Stromal cell of bone marrow (primary cell): ENCODE measurements around the gene OPA1.
A peak's percentile ranks its signal among the peaks of the same experiment; 100 is the strongest.

ENCODE experiments used
- DNase-seq: peaks from one replicate; pipeline ENCODE4 v3.0.0-alpha.2; 2012; ENCODE audit warnings: low read depth

The OPA1 gene

DNA sequence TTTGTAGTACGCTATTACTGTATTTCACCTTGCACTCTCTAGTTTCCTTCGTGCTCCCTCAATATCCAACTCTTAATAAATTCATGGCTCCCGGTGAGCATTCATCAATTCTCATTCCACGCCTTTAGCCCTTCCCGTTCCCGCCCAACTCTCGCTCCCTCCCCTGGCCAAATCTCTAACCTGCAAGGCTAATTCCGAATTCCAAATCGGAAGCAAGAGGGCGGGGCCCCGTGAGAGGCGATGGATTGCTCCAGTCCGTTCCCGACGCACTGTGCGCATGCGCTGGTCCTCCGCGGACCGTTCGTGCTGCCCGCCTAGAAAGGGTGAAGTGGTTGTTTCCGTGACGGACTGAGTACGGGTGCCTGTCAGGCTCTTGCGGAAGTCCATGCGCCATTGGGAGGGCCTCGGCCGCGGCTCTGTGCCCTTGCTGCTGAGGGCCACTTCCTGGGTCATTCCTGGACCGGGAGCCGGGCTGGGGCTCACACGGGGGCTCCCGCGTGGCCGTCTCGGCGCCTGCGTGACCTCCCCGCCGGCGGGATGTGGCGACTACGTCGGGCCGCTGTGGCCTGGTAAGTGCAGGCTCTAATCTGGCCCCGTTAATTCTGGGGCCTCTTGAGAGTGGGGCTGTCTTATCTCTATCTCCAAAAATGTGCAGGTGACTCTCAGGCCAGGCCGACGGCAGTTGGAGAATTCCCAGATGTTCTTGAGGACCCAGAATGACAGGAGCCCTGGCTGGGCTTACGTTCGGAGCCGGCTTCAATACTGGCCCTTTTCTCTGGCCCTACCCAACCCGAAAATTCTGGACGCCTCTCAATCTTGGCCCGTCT is at the start of gene OPA1:
Gene OPA1 (plus strand): TSS at position 368 of the 827 bp plus-strand sequence. CDS start 170 bp downstream, at position 538.
- DNase-seq: peak; percentile 98

- no peak for DNase-seq
These were observed 48.7 kb upstream of the OPA1 start for GRCh38 chr3:193544289-193544688.

GRCh38 chr3:193545304-193545703 is 47.7 kb upstream of the OPA1 start:
- DNase-seq: no peak

DNA sequence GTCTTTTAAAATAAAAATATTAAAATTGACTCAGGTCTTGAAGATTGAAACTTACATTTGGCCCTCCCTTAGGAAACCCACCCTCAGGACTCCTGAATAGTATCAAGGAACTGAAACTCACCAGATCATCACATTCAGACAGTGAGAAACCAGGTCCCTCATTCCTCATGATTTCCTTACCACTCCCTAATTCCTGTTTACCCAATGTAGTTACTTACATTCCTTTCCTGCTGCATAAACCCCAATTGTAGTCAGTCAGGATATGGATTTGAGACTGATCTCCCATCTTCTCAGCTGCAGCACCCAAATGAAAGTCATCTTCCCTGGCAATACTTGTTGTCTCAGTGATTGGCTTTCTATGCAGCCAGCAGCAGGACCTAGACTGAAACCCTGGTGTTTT is 46.9 kb upstream of the OPA1 start:
- DNase-seq: no peak

DNA sequence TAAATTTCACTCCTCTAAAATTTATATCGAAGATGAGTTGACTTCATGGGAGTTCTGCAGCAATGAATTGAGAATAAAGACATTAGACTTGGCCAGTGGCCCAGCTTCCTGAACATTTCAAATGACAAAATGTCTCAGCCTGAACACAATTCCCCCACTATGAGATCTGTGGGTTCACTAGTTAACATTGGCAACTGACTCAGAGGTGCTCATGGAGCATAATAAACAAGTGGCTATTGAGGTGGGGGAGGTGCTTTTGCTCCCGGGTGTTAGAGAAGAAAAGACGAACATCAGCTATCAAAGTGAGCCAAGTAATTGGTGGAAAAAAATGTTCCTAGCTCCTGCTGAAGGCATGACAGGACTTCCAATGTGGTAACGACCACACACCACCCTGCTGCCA is 44.6 kb upstream of the OPA1 start:
- no peak for DNase-seq

- DNase-seq: no peak
These were observed 40.1 kb upstream of the OPA1 start for GRCh38 chr3:193552923-193553322.

DNA sequence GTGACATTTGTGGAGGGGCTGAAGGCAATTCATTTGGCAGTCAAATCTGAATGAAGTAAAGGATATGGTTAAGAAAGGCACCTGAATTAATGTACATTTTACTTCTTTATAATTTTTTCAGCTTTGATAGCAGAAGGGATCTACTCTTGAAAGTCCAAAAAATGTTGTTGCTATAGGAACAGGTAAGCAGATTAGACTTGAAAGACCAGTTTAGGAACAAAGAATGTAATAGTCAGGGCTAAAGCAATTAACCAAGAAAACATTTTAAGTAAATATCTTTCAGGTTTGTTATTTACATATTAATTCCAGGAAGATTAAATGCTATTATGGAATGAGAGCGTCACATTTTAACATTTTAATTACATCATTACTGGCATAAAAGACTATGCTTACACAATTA is 39.4 kb upstream of the OPA1 start:
- DNase-seq: no peak

- no peak for DNase-seq
These were observed 38.2 kb upstream of the OPA1 start, which contains the start of gene ATP13A4 for GRCh38 chr3:193554811-193555210. TSS of gene ATP13A4 (minus strand) at chr3:193554895. CDS start at chr3:193554799, 96 bp downstream.

- no peak for DNase-seq
These were observed 36.2 kb upstream of the OPA1 start for GRCh38 chr3:193556841-193557240.

DNA sequence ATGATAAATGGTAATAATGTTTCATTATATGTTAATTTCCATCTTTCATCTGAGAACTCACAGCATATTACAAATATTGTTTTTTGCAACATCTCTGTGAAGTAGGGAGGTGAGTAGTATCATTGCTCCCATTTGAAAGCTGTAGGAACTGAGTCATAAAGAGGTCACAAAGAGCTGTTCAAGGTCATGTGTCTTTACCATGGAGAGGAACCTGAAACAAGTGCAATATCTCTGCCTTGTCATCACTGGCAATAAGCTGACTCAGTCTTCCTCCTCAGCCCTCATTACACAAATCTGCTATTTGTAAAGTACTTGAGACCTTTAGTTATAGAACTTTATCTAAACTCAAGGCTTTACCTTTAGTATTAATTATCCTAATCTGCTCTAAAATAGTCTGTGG is 33.9 kb upstream of the OPA1 start:
- DNase-seq: no peak

DNA sequence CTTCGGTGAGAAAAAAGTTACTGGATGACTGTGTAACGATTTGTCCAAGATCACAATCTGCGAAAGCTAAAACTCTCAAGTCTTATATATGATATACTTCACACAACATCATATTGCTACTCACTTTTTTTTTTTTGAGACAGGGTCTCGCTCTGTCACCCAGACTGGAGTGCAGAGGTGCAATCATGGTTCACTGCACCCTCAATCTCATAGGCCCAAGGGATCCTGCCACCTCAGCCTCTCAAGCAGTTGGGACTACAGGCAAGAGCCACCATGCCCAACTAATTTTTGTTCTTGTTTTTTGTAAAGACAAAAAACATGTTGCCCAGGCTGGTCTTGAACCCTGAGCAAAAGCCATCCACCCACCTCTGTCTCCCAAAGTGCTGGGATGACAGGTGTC is 32.9 kb upstream of the OPA1 start:
- no peak for DNase-seq

GRCh38 chr3:193560870-193561269 is 32.1 kb upstream of the OPA1 start:
- no peak for DNase-seq

GRCh38 chr3:193563426-193563825 is 29.6 kb upstream of the OPA1 start:
- no peak for DNase-seq

DNA sequence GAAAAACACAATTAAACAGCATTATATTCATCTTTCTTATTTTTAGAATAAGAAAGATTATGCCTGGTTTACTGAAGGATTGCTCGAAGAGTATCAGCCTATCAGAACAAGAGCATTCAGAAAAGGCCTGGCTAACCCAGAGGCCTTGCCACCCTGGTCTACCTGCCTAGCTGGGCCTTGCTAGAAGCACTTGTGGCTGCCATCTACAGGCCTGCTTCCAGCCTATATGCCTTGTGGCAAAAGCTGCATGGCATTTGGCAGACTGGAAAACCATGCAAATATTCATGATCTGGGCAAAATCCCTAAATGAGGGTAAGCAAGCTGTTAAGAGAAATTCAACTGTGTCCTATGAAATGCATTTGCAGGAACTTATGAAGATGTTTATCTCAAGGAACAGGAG is 29.0 kb upstream of the OPA1 start:
- no peak for DNase-seq

DNA sequence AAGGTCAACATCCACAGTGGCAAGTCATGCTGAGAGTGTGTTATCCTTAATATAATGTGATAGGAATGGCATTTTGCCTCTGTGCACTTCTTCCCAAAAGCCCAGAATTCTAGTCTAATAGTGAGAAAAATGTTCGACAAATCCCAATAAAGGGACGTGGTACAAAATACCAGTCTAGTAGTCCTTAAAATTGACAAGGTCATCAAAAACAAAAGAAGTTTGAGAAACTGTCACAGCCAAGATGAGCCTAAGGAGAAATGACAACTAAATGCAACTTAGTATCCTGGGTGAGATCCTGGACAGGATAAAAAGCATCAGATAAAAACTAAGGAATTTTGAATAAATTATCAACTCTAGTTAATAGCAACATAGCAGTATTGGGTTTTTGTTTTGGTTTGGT is 23.9 kb upstream of the OPA1 start:
- no peak for DNase-seq

GRCh38 chr3:193572426-193572908 is 20.5 kb upstream of the OPA1 start:
- peak; percentile 42 for DNase-seq

DNA sequence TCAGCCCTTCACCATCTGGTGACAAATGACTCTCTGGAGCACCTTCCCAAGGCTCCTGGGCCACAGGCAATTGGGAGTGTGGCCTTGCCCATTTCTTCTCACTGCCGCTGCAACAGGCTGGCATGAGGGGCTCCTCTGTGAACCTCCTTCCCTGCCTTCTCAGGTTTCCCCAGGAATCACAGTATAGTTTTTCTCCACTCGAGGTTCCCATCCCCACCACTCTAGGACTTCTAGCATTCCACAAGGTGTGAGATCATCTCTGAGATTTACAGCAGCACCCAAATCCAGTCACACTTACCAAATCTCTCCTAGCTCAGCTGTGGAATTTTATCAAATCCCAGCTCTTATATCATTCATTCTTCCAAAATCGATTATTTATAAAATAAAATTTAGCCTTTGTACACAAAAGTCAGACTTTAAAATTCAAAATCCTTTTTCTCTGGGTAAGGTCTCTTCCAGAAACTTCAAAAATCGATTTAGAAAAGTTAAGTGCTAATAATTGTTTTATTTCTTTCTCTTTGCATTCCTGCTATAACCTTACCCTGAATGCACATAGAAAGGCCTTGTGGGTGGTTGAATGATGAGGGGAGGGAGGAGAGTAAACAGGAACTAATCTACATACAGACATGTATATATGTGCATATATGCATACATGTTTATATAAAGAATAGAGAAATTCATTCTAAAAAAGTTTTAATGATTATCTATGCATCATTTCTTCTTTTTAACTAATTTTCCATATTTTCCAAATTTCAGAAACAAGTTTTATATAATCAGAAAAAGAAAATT is 19.4 kb upstream of the OPA1 start:
- no peak for DNase-seq

DNA sequence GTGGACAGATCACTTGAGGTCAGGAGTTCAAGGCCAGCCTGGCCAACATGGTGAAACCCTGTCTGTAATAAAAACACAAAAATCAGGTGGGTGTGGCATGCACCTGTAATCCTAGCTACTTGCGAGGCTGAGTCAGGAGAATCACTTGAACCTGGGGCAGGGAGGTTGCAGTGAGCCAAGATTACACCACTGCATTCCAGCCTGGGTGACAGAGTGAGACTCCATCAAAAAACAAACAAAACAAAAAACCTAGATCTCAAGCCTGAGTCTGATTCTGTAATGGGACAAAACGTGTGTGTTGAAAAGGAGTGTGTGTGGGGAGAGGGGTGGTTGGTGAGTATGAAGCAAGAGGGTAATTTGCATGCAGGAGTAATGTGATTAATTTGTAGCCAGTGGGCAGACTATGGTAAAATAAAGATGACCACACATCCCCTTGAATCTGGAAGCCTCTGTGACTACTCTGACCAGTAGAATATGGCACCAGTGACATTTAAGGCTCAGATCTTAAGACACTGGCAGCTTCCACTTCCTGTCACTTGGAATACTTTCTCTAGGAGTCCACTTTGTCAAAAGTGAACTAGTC is 18.4 kb upstream of the OPA1 start:
- no peak for DNase-seq

DNA sequence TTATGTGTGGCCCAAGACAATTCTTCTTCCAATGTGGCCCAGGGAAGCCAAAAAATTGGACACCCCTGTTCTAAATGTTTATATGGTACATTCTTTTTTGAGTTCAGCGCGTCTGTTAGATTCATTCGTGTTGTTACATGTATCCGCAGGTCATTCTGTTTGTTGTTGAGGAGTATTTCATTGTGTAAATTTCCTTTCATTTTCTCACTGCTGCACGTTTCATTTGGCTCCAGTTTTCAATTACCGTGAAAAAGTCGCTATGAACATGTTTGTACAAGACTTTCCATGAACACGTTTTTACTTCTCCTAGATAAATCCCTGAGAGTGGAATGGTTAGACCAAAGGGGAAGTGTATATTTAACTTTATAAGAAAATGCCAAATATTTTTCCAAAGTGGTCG is 7.5 kb upstream of the OPA1 start:
- no peak for DNase-seq

DNA sequence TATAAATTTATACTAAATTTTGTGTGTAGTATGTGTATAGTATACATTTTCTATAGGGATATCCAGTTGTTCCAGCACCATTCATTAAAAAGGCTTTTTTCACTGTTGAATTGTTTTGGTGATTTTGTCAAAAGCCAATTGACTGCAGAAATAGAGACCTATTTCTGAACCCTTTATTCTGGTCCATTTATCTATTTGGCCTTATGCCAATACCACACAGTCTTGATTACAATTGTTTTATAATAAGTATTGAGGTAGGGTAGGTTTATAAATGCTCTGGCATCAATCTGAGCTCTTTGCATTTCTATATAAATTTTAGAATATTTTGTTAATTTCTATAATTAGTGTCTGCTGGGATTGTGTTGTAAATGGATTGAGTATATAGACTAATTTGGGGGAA is 6.5 kb upstream of the OPA1 start:
- no peak for DNase-seq

DNA sequence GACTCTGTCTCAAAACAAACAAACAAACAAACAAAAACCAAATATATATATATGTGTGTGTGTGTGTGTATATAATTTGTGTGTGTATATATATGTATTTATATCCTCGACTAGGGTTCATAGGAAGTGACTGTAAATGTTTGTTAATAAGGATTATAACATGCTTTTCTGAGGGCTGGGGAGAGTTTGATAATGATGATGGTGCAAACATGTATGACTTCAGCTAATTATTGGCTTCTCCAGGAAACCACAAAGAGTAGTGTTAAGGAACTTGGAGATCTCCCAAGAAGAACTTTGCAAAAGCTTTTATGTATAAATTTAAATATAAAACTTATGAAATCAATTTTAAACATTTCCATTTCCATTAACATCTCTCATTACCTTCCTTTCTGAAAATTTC is 3.9 kb upstream of the OPA1 start:
- no peak for DNase-seq

DNA sequence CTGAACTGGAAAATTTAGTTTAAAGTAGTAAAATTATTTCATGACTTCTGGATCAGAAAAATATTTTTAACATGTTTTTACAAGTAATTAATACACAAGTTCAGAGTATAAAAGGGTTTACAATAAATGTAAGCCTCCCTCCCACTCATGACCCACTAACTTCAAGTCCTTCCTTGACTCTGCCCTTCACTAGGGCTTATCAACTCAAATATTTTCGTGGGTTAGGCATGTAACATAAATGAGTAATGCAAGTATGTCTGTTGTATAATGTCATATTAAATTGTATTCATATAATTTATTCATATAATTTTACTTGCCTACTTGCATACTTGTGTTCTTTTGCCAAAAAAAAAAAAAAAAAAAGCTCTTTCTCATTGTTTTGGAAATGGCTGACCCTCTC is 3.4 kb upstream of the OPA1 start:
- no peak for DNase-seq
